ENCODE results near the gene PRKCA.
A peak's percentile ranks its signal among the peaks of the same experiment; 100 is the strongest.

Gene PRKCA

DNA sequence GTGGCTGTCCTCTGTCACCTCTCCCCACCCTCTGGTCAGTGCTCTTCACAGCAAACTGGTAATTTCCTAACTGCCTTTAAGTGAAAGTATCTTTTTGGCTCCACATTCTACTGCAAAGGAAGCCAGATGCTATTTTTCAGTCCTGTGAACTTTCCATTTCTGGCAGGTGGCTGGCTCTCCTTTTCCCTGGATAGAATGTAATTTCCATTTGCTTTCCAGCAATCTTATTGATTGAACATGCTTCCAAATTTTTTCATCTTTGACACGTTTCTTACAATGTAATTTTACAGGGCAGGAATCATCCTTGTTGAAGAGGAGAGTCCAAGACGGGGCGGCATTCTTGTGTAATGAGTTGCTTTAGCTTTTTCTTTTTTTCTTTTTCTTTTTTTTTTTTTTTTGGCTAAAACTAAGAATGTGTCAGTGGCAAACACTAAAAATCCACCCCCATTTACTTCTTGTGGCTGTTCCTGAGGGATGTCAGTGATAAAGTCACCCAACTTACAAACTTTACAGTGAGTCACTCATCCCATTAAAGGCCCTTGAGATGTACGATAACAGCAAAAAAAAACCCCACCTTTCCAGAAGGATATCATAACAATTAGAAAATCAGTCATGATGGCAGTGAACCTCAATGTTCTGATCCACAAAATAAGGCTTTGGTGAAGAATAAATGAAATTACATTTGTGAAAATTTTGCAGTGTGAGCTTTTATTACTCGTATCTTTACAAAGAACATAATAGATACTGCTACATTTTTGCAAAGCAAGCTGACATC lies 29.4 kb upstream of the PRKCA start:
- H3K36me3 ChIP-seq (ENCODE audit: insufficient read depth, low read length), result no peaks in the 10 kb centered on the region
- no peaks in the 10 kb centered on the region for H3K27me3 ChIP-seq (ENCODE audit: insufficient read depth, low read length)
- H3K79me2 ChIP-seq (ENCODE audit: control insufficient read depth, insufficient read depth, low read length, unreplicated experiment), result no peaks in the 10 kb centered on the region
- H2AFZ ChIP-seq (ENCODE audit: low read length, unreplicated experiment), result peak overlapping the region; percentile 64
- peaks cover 47% of the 10 kb centered on the region for H3K4me1 ChIP-seq (ENCODE audit: control insufficient read depth, insufficient read depth, low read length, unreplicated experiment)
- H3K27ac ChIP-seq (ENCODE audit: low read depth, low read length), result peak overlapping the region; percentile 71
- H3K4me3 ChIP-seq (ENCODE audit: low read depth, low read length), result peak overlapping the region; percentile 49

DNA sequence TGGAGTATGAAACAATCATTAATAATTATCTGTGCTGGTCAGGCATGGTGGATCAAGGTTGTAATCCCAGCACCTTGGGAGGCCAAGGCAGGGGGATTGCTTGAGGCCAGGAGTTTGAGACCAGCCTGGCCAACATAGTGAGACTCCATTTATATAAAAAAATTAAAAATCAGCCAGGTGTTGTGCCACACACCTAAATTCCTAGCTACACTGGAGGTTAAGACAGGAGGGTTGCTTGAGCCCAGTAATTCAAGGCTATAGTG lies 28.9 kb upstream of the PRKCA start:
- Histone ChIP-seq H3K27me3 (ENCODE audit: insufficient read depth, low read length) (no peaks in the 10 kb centered on the region), H3K4me1 (ENCODE audit: control insufficient read depth, insufficient read depth, low read length, unreplicated experiment) (peaks cover 41% of the 10 kb centered on the region), H3K27ac (ENCODE audit: low read depth, low read length) (peak overlapping the region; percentile 71), H3K36me3 (ENCODE audit: insufficient read depth, low read length) (no peaks in the 10 kb centered on the region), H3K4me3 (ENCODE audit: low read depth, low read length) (no peak overlapping the region), H3K79me2 (ENCODE audit: control insufficient read depth, insufficient read depth, low read length, unreplicated experiment) (no peaks in the 10 kb centered on the region), H2AFZ (ENCODE audit: low read length, unreplicated experiment) (no peak overlapping the region)

DNA sequence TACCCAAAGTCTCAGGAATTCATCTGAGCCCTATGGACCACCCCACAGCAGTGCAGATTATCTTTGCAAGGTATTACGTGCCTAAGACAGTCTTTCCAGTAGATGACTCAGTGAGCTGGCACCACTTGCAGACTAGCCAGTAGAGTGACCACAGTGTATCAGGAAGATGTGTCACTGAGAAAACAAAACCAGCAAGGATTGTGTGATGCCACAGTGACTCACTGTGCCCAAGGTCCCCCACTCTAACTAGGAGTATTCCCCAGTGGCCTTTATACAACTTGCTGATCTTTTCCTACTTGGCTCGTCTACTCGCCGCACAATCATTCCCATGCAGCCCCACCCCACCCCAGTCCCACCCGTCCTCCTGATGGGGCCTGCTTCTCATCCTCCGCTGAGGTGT lies 26.8 kb upstream of the PRKCA start:
- Histone ChIP-seq H3K4me3 (ENCODE audit: low read depth, low read length) (peak overlapping the region; percentile 25; the same call in 1 of the 2 replicates), H3K27me3 (ENCODE audit: insufficient read depth, low read length) (no peaks in the 10 kb centered on the region), H3K79me2 (ENCODE audit: control insufficient read depth, insufficient read depth, low read length, unreplicated experiment) (no peaks in the 10 kb centered on the region), H3K27ac (ENCODE audit: low read depth, low read length) (peak overlapping the region; percentile 83), H2AFZ (ENCODE audit: low read length, unreplicated experiment) (no peak overlapping the region), H3K36me3 (ENCODE audit: insufficient read depth, low read length) (no peaks in the 10 kb centered on the region), H3K4me1 (ENCODE audit: control insufficient read depth, insufficient read depth, low read length, unreplicated experiment) (peaks cover 39% of the 10 kb centered on the region)

DNA sequence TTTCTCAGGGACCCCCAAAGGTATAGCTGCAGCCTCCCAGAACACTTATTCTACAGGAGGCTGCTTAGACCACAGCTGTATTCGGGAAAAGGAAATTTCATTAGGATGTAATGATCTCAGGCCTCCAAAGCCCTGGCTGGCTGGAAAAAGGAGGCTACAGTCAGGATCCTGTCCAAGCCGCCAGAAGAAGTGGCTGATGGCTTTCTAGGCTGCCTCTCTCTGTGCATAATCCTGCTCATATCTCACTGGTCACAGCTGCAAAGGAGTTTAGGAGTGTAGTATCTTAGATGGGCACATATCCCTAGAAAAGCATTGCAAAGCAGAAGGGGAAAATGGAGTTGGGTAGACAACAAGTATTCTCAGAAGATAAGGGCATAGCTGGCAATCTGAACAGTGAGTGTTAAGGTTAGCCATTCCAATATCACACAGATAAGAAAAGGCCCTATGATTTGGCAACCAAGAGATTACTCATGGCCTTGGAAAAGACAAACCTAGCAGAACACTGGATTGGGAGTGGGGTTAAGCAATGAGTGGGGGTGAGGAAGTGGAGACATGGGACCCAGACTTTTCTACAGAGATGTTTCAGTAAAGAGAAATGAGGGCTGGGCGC lies 26.0 kb upstream of the PRKCA start:
- Histone ChIP-seq H3K36me3 (ENCODE audit: insufficient read depth, low read length) (no peaks in the 10 kb centered on the region), H3K79me2 (ENCODE audit: control insufficient read depth, insufficient read depth, low read length, unreplicated experiment) (no peaks in the 10 kb centered on the region), H3K27me3 (ENCODE audit: insufficient read depth, low read length) (no peaks in the 10 kb centered on the region), H3K27ac (ENCODE audit: low read depth, low read length) (peak overlapping the region; percentile 83), H3K4me3 (ENCODE audit: low read depth, low read length) (peak overlapping the region; percentile 25; the same call in 1 of the 2 replicates), H3K4me1 (ENCODE audit: control insufficient read depth, insufficient read depth, low read length, unreplicated experiment) (peaks cover 40% of the 10 kb centered on the region), H2AFZ (ENCODE audit: low read length, unreplicated experiment) (no peak overlapping the region)

DNA sequence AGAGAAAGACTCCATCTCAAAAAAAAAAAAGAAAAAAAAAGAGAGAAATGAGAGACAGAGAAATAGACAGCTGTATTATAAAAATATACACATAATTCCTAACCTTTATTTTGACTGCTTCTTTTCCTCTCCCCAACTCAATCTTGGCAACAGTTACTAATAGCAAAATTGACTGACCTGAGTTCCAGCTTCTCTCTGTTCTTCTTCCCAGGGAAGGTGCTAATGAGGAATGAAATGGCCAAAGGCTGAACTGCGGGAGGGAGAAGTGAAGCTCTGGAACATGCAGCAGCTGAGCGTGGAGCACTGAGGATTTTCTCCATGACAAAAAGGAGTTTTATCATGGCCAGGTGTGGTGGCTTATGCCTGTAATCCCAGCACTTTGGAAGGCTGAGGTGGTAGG lies 25.2 kb upstream of the PRKCA start:
- no peak overlapping the region for H3K4me3 ChIP-seq (ENCODE audit: low read depth, low read length)
- peaks cover 45% of the 10 kb centered on the region for H3K4me1 ChIP-seq (ENCODE audit: control insufficient read depth, insufficient read depth, low read length, unreplicated experiment)
- no peaks in the 10 kb centered on the region for H3K79me2 ChIP-seq (ENCODE audit: control insufficient read depth, insufficient read depth, low read length, unreplicated experiment)
- no peaks in the 10 kb centered on the region for H3K36me3 ChIP-seq (ENCODE audit: insufficient read depth, low read length)
- H3K27ac ChIP-seq (ENCODE audit: low read depth, low read length), result peak overlapping the region; percentile 83
- no peak overlapping the region for H2AFZ ChIP-seq (ENCODE audit: low read length, unreplicated experiment)
- H3K27me3 ChIP-seq (ENCODE audit: insufficient read depth, low read length), result no peaks in the 10 kb centered on the region

DNA sequence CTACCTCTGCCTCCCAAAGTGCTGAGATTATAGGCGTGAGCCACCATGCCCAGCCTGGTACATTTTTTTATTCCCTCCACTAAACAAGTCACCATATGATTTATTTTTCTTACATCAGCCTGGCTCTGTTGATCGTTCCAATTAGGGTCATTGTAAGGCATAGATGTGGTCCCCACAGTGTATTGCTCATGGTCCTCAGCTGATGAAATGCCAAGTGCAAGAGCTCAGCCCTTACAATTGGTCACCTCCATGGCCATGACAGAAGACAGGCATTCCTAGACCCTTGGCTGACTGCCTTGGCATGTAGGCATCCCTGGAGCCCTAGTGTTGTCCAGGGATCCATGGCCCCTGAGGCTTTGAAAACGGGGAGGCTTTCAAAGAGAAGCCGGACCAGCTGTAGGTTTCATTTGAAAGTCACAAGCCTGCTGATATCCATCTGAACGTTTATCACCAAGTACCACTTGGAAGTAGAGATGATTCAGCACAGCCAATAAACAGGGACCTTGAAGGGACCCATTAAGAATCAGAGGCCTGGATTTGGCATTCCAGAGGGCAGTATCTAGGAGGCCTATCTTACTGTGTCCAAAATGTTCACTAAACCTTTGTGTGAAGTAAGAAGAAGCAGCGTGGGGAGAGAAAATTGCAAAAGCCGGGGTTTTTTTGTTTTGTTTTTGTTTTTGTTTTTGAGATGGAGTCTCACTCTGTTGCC lies 20.6 kb upstream of the PRKCA start:
- H2AFZ ChIP-seq (ENCODE audit: low read length, unreplicated experiment), result no peak overlapping the region
- peaks cover 15% of the 10 kb centered on the region for H3K4me1 ChIP-seq (ENCODE audit: control insufficient read depth, insufficient read depth, low read length, unreplicated experiment)
- H3K27me3 ChIP-seq (ENCODE audit: insufficient read depth, low read length), result no peaks in the 10 kb centered on the region
- H3K4me3 ChIP-seq (ENCODE audit: low read depth, low read length), result no peak overlapping the region
- no peak overlapping the region for H3K27ac ChIP-seq (ENCODE audit: low read depth, low read length)
- no peaks in the 10 kb centered on the region for H3K36me3 ChIP-seq (ENCODE audit: insufficient read depth, low read length)
- no peaks in the 10 kb centered on the region for H3K79me2 ChIP-seq (ENCODE audit: control insufficient read depth, insufficient read depth, low read length, unreplicated experiment)

DNA sequence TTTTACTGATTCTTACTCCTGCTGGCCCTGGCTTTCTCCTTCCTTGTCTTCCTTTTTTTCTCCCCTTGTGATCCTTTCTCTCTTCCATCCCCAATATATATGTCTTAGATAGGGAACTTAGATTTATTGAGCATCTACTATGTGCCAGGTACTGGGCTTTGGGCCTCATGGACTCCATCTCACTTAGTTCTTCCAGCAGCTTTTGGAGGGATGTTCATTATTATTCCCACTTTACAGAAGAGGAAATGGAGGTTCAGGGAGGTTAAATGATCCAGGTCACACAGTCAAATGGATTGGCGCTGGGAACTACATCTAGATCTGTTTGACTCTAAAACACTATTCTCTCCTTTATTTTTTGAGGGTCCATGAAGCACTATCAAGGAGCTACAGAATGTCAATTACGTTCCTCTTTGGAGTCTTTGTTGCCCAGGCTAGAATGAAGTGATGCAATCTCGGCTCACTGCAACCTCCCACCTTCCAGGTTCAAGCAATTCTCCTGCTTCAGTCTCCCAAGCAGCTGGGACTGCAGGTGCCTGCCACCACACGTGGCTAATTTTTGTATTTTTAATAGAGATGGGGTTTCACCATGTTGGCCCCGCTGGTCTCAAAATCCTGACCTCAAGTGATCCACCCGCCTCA lies 19.0 kb upstream of the PRKCA start:
- H2AFZ ChIP-seq (ENCODE audit: low read length, unreplicated experiment), result no peak overlapping the region

DNA sequence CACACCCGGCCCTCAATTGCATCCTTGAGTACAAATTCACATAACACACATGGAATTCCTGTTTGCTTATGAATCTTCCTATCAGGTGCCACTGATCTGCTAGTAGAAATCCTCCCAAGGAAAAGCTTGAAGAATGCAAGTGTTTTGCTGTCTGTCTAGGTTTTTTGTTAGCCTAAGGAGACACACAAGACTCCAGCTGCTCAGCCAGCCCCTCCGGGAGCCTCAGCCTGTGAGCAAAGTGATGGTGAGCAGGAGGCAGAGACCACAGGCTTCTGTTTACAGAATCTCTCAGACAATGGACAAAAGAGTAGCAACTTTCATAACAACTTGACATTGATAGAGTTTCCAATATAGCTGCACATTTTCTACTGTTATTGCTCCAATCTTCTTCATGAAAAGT lies 18.4 kb upstream of the PRKCA start:
- no peak overlapping the region for H3K27ac ChIP-seq (ENCODE audit: low read depth, low read length)
- H3K4me3 ChIP-seq (ENCODE audit: low read depth, low read length), result no peak overlapping the region
- H3K79me2 ChIP-seq (ENCODE audit: control insufficient read depth, insufficient read depth, low read length, unreplicated experiment), result no peaks in the 10 kb centered on the region
- no peaks in the 10 kb centered on the region for H3K27me3 ChIP-seq (ENCODE audit: insufficient read depth, low read length)
- no peaks in the 10 kb centered on the region for H3K36me3 ChIP-seq (ENCODE audit: insufficient read depth, low read length)
- H2AFZ ChIP-seq (ENCODE audit: low read length, unreplicated experiment), result no peak overlapping the region
- H3K4me1 ChIP-seq (ENCODE audit: control insufficient read depth, insufficient read depth, low read length, unreplicated experiment), result peaks cover 7% of the 10 kb centered on the region

More for the DNA sequence above, 19.0 kb upstream of the PRKCA start:
- no peak overlapping the region for H3K27ac ChIP-seq (ENCODE audit: low read depth, low read length)
- H3K36me3 ChIP-seq (ENCODE audit: insufficient read depth, low read length), result no peaks in the 10 kb centered on the region
- no peaks in the 10 kb centered on the region for H3K27me3 ChIP-seq (ENCODE audit: insufficient read depth, low read length)
- peaks cover 7% of the 10 kb centered on the region for H3K4me1 ChIP-seq (ENCODE audit: control insufficient read depth, insufficient read depth, low read length, unreplicated experiment)
- no peak overlapping the region for H3K4me3 ChIP-seq (ENCODE audit: low read depth, low read length)
- no peaks in the 10 kb centered on the region for H3K79me2 ChIP-seq (ENCODE audit: control insufficient read depth, insufficient read depth, low read length, unreplicated experiment)

DNA sequence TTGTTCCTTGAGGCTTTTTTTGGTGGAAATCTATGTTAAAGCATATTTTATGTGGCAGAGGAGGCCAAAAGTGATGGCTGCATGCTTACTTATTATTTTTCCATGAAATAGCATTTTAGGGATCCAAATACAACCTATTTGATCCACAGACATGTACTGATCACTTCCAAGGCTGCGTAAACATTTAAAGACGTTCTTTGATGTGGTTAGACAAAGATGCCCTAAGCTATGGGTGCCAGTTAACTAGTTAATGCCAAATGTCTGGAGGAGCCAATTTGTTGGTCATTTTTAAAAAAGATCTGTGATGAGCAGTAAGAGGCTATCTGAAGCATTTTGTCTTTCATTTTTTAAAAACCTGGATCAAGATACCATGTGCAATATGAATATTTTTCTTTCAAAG lies 17.3 kb upstream of the PRKCA start:
- Histone ChIP-seq H3K36me3 (ENCODE audit: insufficient read depth, low read length) (no peaks in the 10 kb centered on the region), H3K27me3 (ENCODE audit: insufficient read depth, low read length) (no peaks in the 10 kb centered on the region), H3K4me1 (ENCODE audit: control insufficient read depth, insufficient read depth, low read length, unreplicated experiment) (peaks cover 7% of the 10 kb centered on the region), H3K79me2 (ENCODE audit: control insufficient read depth, insufficient read depth, low read length, unreplicated experiment) (no peaks in the 10 kb centered on the region), H3K27ac (ENCODE audit: low read depth, low read length) (no peak overlapping the region), H2AFZ (ENCODE audit: low read length, unreplicated experiment) (no peak overlapping the region), H3K4me3 (ENCODE audit: low read depth, low read length) (no peak overlapping the region)

DNA sequence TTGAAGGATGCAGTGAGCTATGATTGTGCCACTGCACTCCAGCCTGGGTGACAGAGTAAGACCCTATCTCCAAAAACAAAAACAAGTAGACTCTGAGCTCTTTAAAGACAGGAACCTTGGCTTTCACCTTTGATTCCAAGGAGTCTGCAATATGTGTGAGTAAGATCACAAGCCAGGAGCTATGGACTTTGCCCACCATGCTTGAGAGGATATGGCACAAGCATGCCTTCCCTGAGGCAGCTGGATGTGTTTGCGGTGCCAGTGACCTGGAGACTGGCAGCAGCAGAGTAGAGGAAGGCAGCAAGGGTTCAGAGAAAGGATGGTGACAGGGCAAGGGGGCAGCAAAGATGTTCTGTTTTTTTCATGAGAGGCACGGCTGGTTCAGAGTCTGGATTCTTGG lies 14.5 kb upstream of the PRKCA start:
- no peaks in the 10 kb centered on the region for H3K4me1 ChIP-seq (ENCODE audit: control insufficient read depth, insufficient read depth, low read length, unreplicated experiment)
- H3K4me3 ChIP-seq (ENCODE audit: low read depth, low read length), result no peak overlapping the region
- H2AFZ ChIP-seq (ENCODE audit: low read length, unreplicated experiment), result no peak overlapping the region
- H3K79me2 ChIP-seq (ENCODE audit: control insufficient read depth, insufficient read depth, low read length, unreplicated experiment), result no peaks in the 10 kb centered on the region
- no peaks in the 10 kb centered on the region for H3K36me3 ChIP-seq (ENCODE audit: insufficient read depth, low read length)
- H3K27me3 ChIP-seq (ENCODE audit: insufficient read depth, low read length), result no peaks in the 10 kb centered on the region
- H3K27ac ChIP-seq (ENCODE audit: low read depth, low read length), result no peak overlapping the region

Measured in ACC112 (cell line).